Activated CD4-positive, alpha-beta memory T cell treated with anti-CD3 and anti-CD28 coated beads for 36 hours (primary cell): ENCODE results near the gene STARD6. TPM values are rescaled to one million over a fixed set of nuclear protein-coding genes. Genes with fewer than 3 reads are reported as not detected.
"Not testable (repeated sequence)": the region's sequence is repeated elsewhere in the genome, so short reads cannot be mapped to it uniquely, and the experiment has no call there.

Experiments used
- CTCF ChIA-PET: fragments of 350-600 bp; sonication (Branson Sonifier 250); formaldehyde crosslinking; loops from one replicate; lab custom pipeline; 2021; ENCODE audit warnings: antibody characterized with exemption, inconsistent platforms; lab: Charles Lee
- POLR2A ChIA-PET: fragments of 350-600 bp; sonication (Branson Sonifier 250); formaldehyde crosslinking; loops from one replicate; lab custom pipeline; 2021; ENCODE audit warnings: antibody characterized with exemption; lab: Charles Lee
- DNase-seq: peaks from one replicate; pipeline ENCODE4 v3.0.0-alpha.2; 2020
- H3K27ac Mint-ChIP-seq: one replicate; pipeline ENCODE4 v1.8.0; 2021; ENCODE audit warnings: mixed read lengths
- H3K27me3 Mint-ChIP-seq: one replicate; pipeline ENCODE4 v1.8.0; 2021; ENCODE audit warnings: mixed read lengths
- H3K36me3 Mint-ChIP-seq: one replicate; pipeline ENCODE4 v1.8.0; 2021; ENCODE audit warnings: mixed read lengths
- H3K4me1 Mint-ChIP-seq: one replicate; pipeline ENCODE4 v1.8.0; 2021; ENCODE audit warnings: low read depth, mixed read lengths
- H3K4me3 Mint-ChIP-seq: one replicate; pipeline ENCODE4 v1.8.0; 2021; ENCODE audit warnings: mild to moderate bottlenecking, mixed read lengths
- H3K9me3 Mint-ChIP-seq: one replicate; pipeline ENCODE4 v1.8.0; 2021; ENCODE audit warnings: mixed read lengths
- intact Hi-C: fragments of 100-400 bp; cut with micrococcal nuclease; formaldehyde crosslinking; loops from one replicate; pipeline ENCODE4 v1.15.1; 2023
- total RNA-seq, 2 experiments: library from RNA; stranded (reverse); gene quantifications; one replicate each; pipeline ENCODE4 v1.2.3, GENCODE V29; 2021

Gene STARD6
- not detected for total RNA-seq

DNA sequence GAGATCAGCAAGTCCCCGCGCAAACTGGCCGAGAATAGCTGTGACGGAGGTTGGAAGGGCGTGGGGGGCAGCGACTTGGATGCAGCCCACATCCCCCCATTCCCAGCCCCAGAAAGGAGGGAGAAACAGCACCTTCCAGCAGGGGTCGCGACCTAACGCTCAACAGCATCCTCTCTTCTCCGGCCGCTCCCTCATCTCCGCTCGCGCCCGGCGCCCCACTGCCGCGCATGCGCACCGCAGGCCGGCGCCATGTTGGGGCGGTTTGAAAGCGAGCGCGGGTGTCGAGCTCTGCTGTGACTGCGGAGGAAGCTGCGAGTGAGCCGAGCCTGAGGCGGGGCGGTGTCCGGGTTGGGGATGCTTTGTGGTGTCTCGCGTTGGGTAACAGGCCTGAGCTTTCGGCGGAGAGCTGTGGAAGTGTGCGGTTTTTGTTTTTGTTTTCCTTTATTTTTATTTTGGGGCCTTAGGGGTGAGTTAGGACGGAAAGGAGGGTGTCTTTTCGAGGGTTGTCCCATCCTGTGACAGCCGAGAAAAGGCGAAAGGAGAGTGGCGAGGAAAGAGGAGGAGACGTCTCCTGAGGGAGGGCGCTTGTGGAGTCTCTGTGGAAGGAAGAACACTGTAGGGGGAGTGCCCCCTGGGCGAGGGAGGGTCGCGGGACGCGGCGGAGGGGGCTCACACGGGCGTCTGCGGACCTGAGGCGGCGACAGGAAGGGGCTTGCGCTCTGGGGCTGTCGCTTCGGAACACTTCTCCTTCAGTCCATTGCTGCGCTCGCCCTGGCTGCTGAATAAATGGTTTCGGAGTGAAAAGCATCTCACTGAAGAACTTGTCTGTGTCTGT is at the start of gene STARD6, which contains the start of gene C18orf54:
Gene STARD6 (minus strand): TSS at position 199 of the 835 bp plus-strand sequence. CDS start 3,285 bp downstream, outside the sequence.
Gene C18orf54 (plus strand): TSS at position 247 of the 835 bp plus-strand sequence. CDS start 2,667 bp downstream, outside the sequence.
- Mint-ChIP-seq H3K4me3 (peak within 1 kb of the TSS; percentile 95), H3K36me3 (peaks cover 11% of the 10 kb centered on the region), H3K9me3 (no peaks in the 10 kb centered on the region), H3K4me1 (peaks cover 14% of the 10 kb centered on the region), H3K27me3 (peaks cover 3% of the 10 kb centered on the region), H3K27ac (peak within 1 kb of the TSS; percentile 81)
- intact Hi-C loops, result loop anchor here (1.0 to 5.0 kb wide), 5 partner anchors 30 to 211 kb away; partner anchors contain the start of genes MBD2 and POLI
- DNase-seq, result peak; percentile 93
- ChIA-PET CTCF (interaction anchor here (0.5 to 3.2 kb wide), 27 partner anchors 10 to 242 kb away, joined by 3 to 25 read pairs (median 3); partner anchors contain the start of gene POLI), POLR2A (interaction anchor here (1.1 to 2.7 kb wide), 4 partner anchors 73 to 135 kb away, joined by 4 to 12 read pairs (median 8); partner anchors contain the start of gene POLI)

GRCh38 chr18:54405290-54405689 is 47.6 kb upstream of the STARD6 start:
- H3K27ac Mint-ChIP-seq, result no peak overlapping the region
- no peak for DNase-seq
- intact Hi-C loops, result no loop called here
- no peaks in the 10 kb centered on the region for H3K36me3 Mint-ChIP-seq
- no peak overlapping the region for H3K4me3 Mint-ChIP-seq
- H3K4me1 Mint-ChIP-seq, result no peaks in the 10 kb centered on the region
- ChIA-PET POLR2A (no interaction called here), CTCF (no interaction called here)
- no peaks in the 10 kb centered on the region for H3K9me3 Mint-ChIP-seq
- peaks cover 9% of the 10 kb centered on the region for H3K27me3 Mint-ChIP-seq

DNA sequence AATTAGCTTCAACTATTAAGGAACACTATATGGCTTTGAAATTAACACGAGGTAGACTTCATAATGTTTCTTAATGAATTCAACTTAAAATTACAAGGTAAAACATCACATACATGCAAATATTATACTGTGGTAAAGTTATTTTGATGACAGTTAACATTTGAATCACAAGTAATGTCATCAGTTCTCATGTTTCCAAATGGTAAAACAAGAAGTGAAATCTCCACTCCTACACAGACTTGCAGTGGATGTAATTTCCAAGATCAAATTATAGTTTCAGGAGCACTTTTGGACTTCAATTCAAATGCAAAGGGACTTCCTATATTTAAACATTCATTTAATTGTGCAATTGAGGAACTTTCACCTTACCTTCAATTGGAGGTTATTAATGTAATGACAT is 39.1 kb upstream of the STARD6 start:
- Mint-ChIP-seq H3K27me3 (no peaks in the 10 kb centered on the region), H3K4me3 (no peak overlapping the region), H3K9me3 (no peaks in the 10 kb centered on the region), H3K4me1 (peaks cover 2% of the 10 kb centered on the region), H3K27ac (no peak overlapping the region), H3K36me3 (no peaks in the 10 kb centered on the region)
- POLR2A ChIA-PET, result no interaction called here
- CTCF ChIA-PET, result no interaction called here
- intact Hi-C loops, result no loop called here
- no peak for DNase-seq

GRCh38 chr18:54393648-54394294 is 36.1 kb upstream of the STARD6 start:
- no peaks in the 10 kb centered on the region for H3K9me3 Mint-ChIP-seq
- H3K36me3 Mint-ChIP-seq, result no peaks in the 10 kb centered on the region
- intact Hi-C loops, result loop anchor here (2.0 to 5.0 kb wide), 3 partner anchors 254 to 589 kb away; no protein-coding TSS in a partner anchor
- peaks cover 10% of the 10 kb centered on the region for H3K4me1 Mint-ChIP-seq
- H3K4me3 Mint-ChIP-seq, result no peak overlapping the region
- H3K27me3 Mint-ChIP-seq, result peaks cover 2% of the 10 kb centered on the region
- POLR2A ChIA-PET, result no interaction called here
- CTCF ChIA-PET, result interaction anchor here (0.9 kb wide), 1 partner anchor 277 kb away, joined by 4 read pairs; no protein-coding TSS in a partner anchor
- no peak for DNase-seq
- H3K27ac Mint-ChIP-seq, result no peak overlapping the region

DNA sequence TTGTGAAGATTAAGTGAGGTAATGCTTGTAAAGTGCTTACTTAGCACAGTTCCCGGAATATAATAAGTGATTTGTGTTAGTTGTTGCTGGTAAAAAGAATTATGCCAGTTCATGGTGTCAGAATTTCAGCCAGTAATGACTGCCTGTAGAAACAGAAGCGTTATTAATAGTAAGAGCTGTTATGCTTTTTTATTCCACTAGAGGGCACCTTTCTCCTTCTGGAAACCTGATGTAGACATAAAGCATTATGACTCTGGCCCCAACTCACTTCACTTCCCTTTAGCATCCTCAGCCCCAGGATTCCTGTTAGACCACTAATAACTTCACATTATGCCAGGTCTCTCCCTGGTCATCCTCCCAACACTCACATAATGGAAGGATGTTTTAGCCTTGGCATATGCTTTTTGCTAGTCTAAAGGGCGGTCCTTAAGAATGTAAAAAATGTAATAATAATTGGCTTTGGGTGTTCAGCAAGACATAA is 34.9 kb upstream of the STARD6 start:
- ChIA-PET CTCF (interaction anchor here (0.6 to 4.8 kb wide), 22 partner anchors 9 to 977 kb away, joined by 3 to 25 read pairs (median 4); partner anchors contain the start of genes C18orf54 and STARD6), POLR2A (no interaction called here)
- Mint-ChIP-seq H3K27ac (no peak overlapping the region), H3K9me3 (no peaks in the 10 kb centered on the region), H3K4me1 (peaks cover 17% of the 10 kb centered on the region), H3K4me3 (no peak overlapping the region), H3K36me3 (no peaks in the 10 kb centered on the region), H3K27me3 (peaks cover 7% of the 10 kb centered on the region)
- DNase-seq, result no peak
- intact Hi-C loops, result loop anchor here (1.0 to 5.0 kb wide), 4 partner anchors 255 to 590 kb away; no protein-coding TSS in a partner anchor

DNA sequence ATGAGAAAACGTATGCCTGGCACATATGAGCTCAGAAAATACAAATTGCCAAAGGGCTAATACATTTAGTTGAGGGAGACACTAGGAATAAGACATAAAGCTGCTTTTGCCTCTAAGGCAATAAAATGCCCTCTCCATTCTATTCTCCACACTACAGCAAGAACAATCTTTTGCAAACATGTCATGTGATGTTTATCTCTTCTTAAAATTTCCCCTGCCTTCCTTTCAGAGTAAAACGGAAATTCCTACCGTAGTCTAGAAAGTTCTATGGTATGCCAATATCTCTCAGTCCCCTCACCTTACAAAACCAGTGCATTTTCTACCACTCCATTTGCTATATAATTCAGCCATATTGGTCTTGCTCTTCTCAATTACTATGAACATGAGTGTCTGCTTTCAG is 33.2 kb upstream of the STARD6 start:
- Mint-ChIP-seq H3K4me3 (no peak overlapping the region), H3K36me3 (no peaks in the 10 kb centered on the region), H3K9me3 (no peaks in the 10 kb centered on the region), H3K4me1 (peaks cover 15% of the 10 kb centered on the region), H3K27ac (no peak overlapping the region), H3K27me3 (peaks cover 7% of the 10 kb centered on the region)
- ChIA-PET CTCF (interaction anchor here (1.7 to 4.8 kb wide), 2 partner anchors 34 to 592 kb away, joined by 4 to 25 read pairs; partner anchors contain the start of genes C18orf54 and STARD6), POLR2A (no interaction called here)
- no peak for DNase-seq
- intact Hi-C loops, result loop anchor here (5.0 kb wide), 2 partner anchors 256 to 326 kb away; no protein-coding TSS in a partner anchor

- no peak for DNase-seq
- no peaks in the 10 kb centered on the region for H3K9me3 Mint-ChIP-seq
- intact Hi-C loops, result loop anchor here (2.0 kb wide), 1 partner anchor 166 kb away; no protein-coding TSS in a partner anchor
- H3K36me3 Mint-ChIP-seq, result no peaks in the 10 kb centered on the region
- POLR2A ChIA-PET, result no interaction called here
- H3K27me3 Mint-ChIP-seq, result peaks cover 7% of the 10 kb centered on the region
- peaks cover 15% of the 10 kb centered on the region for H3K4me1 Mint-ChIP-seq
- CTCF ChIA-PET, result interaction anchor here (4.8 kb wide), 1 partner anchor 32 kb away, joined by 25 read pairs; the partner anchor contains the start of genes C18orf54 and STARD6
- H3K27ac Mint-ChIP-seq, result peak overlapping the region; percentile 29
- H3K4me3 Mint-ChIP-seq, result no peak overlapping the region
Measured at GRCh38 chr18:54389143-54389505, 31.5 kb upstream of the STARD6 start.

- ChIA-PET CTCF (interaction anchor here (4.8 kb wide), 1 partner anchor 32 kb away, joined by 25 read pairs; the partner anchor contains the start of genes C18orf54 and STARD6), POLR2A (no interaction called here)
- Mint-ChIP-seq H3K9me3 (no peaks in the 10 kb centered on the region), H3K36me3 (no peaks in the 10 kb centered on the region), H3K27ac (peak overlapping the region; percentile 29), H3K4me1 (peaks cover 15% of the 10 kb centered on the region), H3K4me3 (no peak overlapping the region), H3K27me3 (peaks cover 7% of the 10 kb centered on the region)
- DNase-seq, result peak; percentile 69
- intact Hi-C loops, result loop anchor here (1.0 to 2.0 kb wide), 2 partner anchors 31 to 166 kb away; partner anchors contain the start of genes C18orf54 and STARD6
Measured at GRCh38 chr18:54388203-54389142, 30.8 kb upstream of the STARD6 start.

DNA sequence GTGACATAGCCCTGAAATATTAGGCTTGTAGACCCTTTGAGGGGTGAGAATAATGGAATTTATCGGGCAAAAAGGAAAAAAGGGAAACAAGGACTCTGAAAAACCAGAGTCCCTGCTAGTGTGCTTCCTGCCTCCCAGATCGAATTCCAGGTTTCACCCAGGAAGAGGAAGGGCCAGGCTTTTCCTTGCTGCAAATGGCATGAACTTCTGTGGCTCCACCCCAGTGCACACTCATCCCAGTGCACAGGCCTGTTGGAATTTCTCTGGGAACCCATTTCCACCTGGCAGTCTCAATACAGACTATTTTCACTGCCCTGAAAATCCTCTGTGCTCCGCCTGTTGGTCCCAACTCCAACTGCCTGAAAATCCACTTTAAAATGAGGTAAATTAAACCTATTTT is 30.0 kb upstream of the STARD6 start:
- Mint-ChIP-seq H3K27ac (no peak overlapping the region), H3K36me3 (no peaks in the 10 kb centered on the region), H3K9me3 (no peaks in the 10 kb centered on the region), H3K27me3 (peaks cover 7% of the 10 kb centered on the region), H3K4me1 (peaks cover 15% of the 10 kb centered on the region), H3K4me3 (no peak overlapping the region)
- intact Hi-C loops, result loop anchor here (1.0 to 2.0 kb wide), 2 partner anchors 30 to 165 kb away; partner anchors contain the start of genes C18orf54 and STARD6
- ChIA-PET CTCF (no interaction called here), POLR2A (no interaction called here)
- no peak for DNase-seq

GRCh38 chr18:54386800-54387495 is 29.3 kb upstream of the STARD6 start:
- intact Hi-C loops, H3K36me3 Mint-ChIP-seq, DNase-seq, H3K4me3 Mint-ChIP-seq, H3K27me3 Mint-ChIP-seq, CTCF ChIA-PET, H3K27ac Mint-ChIP-seq, H3K9me3 Mint-ChIP-seq: not testable (repeated sequence)
- POLR2A ChIA-PET, result interaction anchor here (0.6 kb wide), 1 partner anchor 215 kb away, joined by 3 read pairs; no protein-coding TSS in a partner anchor
- peaks cover 15% of the 10 kb centered on the region for H3K4me1 Mint-ChIP-seq
